ENCODE results near the gene ZFP69B.

ZFP69B gene

GRCh38 chr1:40508375-40509341 lies 58.4 kb downstream of the ZFP69B start, which contains the start of gene EXO5:
TSS of gene EXO5 (plus strand) at chr1:40508767. CDS start at chr1:40514545, 5,778 bp downstream.
- ChIA-PET POLR2A (interaction anchor here (0.6 to 2.2 kb wide), 10 partner anchors 8 to 471 kb away, joined by 3 to 17 read pairs (median 3); partner anchors contain the start of genes ZFP69, ZFP69B and ZNF684), CTCF (interaction anchor here (0.5 to 1.6 kb wide), 4 partner anchors 24 to 1706 kb away, joined by 3 to 4 read pairs (median 4); no protein-coding TSS in a partner anchor)
- no peaks in the 10 kb centered on the region; the same call in 1 of the 2 replicates for H3K9me3 ChIP-seq (ENCODE audit: control insufficient read depth, insufficient read depth, low read depth, low read length)
- H3K4me3 ChIP-seq (ENCODE audit: low read depth, low read length): peak within 1 kb of the TSS; percentile 69
- H3K36me3 ChIP-seq (ENCODE audit: control insufficient read depth in 2 of 2, insufficient read depth in 1 of 2, low read length in 2 of 2): peaks cover 0 to 37% of the 10 kb centered on the region in 2 experiments; a peak in 2 of 3 replicates
- no peaks in the 10 kb centered on the region for H3K4me1 ChIP-seq (ENCODE audit: control insufficient read depth, insufficient read depth, low read length)
- H3K27ac ChIP-seq (ENCODE audit: extremely low read depth, low read depth, low read length): peak within 1 kb of the TSS; percentile 26; the same call in 1 of the 2 replicates
- peak; percentile 74 for TF ChIP-seq SP2 (tag by site-specific recombination; IDR thresholded peaks at IDR 0.05)
- TF ChIP-seq, protein P1, sequence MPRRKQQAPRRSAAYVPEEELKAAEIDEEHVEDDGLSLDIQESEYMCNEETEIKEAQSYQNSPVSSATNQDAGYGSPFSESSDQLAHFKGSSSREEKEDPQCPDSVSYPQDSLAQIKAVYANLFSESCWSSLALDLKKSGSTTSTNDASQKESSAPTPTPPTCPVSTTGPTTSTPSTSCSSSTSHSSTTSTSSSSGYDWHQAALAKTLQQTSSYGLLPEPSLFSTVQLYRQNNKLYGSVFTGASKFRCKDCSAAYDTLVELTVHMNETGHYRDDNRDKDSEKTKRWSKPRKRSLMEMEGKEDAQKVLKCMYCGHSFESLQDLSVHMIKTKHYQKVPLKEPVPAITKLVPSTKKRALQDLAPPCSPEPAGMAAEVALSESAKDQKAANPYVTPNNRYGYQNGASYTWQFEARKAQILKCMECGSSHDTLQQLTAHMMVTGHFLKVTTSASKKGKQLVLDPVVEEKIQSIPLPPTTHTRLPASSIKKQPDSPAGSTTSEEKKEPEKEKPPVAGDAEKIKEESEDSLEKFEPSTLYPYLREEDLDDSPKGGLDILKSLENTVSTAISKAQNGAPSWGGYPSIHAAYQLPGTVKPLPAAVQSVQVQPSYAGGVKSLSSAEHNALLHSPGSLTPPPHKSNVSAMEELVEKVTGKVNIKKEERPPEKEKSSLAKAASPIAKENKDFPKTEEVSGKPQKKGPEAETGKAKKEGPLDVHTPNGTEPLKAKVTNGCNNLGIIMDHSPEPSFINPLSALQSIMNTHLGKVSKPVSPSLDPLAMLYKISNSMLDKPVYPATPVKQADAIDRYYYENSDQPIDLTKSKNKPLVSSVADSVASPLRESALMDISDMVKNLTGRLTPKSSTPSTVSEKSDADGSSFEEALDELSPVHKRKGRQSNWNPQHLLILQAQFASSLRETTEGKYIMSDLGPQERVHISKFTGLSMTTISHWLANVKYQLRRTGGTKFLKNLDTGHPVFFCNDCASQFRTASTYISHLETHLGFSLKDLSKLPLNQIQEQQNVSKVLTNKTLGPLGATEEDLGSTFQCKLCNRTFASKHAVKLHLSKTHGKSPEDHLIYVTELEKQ (tag by site-specific recombination; IDR thresholded peaks at IDR 0.05; ENCODE audit: borderline replicate concordance): 0 out of 2 replicates have a peak, but pooled peaks have one; percentile 13
- no peak for TF ChIP-seq ZNF266 (tag by site-specific recombination; IDR thresholded peaks at IDR 0.05; ENCODE audit: low read depth)
- TF ChIP-seq ZNF561 (tag by site-specific recombination; IDR thresholded peaks at IDR 0.05; ENCODE audit: borderline replicate concordance): 0 out of 2 replicates have a peak, but pooled peaks have one; percentile 61
- peak; percentile 86 for TF ChIP-seq ZFP37 (tag by site-specific recombination; IDR thresholded peaks at IDR 0.05)
- TF ChIP-seq ZFP41 (tag by site-specific recombination; IDR thresholded peaks at IDR 0.05; ENCODE audit: borderline replicate concordance): no peak
- TF ChIP-seq ZFP3 (tag by site-specific recombination; IDR thresholded peaks at IDR 0.05; ENCODE audit: low read depth): no peak
- no peak for TF ChIP-seq ZNF354C (tag by site-specific recombination; IDR thresholded peaks at IDR 0.05; ENCODE audit: borderline replicate concordance, low read depth)
- no peak for TF ChIP-seq ZNF37A (tag by site-specific recombination; IDR thresholded peaks at IDR 0.05)
- TF ChIP-seq, protein P2, sequence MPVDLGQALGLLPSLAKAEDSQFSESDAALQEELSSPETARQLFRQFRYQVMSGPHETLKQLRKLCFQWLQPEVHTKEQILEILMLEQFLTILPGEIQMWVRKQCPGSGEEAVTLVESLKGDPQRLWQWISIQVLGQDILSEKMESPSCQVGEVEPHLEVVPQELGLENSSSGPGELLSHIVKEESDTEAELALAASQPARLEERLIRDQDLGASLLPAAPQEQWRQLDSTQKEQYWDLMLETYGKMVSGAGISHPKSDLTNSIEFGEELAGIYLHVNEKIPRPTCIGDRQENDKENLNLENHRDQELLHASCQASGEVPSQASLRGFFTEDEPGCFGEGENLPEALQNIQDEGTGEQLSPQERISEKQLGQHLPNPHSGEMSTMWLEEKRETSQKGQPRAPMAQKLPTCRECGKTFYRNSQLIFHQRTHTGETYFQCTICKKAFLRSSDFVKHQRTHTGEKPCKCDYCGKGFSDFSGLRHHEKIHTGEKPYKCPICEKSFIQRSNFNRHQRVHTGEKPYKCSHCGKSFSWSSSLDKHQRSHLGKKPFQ (tag by site-specific recombination; IDR thresholded peaks at IDR 0.05): no peak
- peak; percentile 85 for TF ChIP-seq KLF9 (tag by site-specific recombination; IDR thresholded peaks at IDR 0.05; ENCODE audit: low read depth)
- no peak for TF ChIP-seq ZNF792 (tag by site-specific recombination; IDR thresholded peaks at IDR 0.05)
- TF ChIP-seq ZNF626 (tag by site-specific recombination; IDR thresholded peaks at IDR 0.05): no peak
- peak; percentile 86 for TF ChIP-seq ZBTB17 (tag by site-specific recombination; IDR thresholded peaks at IDR 0.05)
- TF ChIP-seq GLIS1 (tag by site-specific recombination; IDR thresholded peaks at IDR 0.05): no peak; the same call in none of the 2 replicates
- TF ChIP-seq MEIS1 (CRISPR knock-in tag; IDR thresholded peaks at IDR 0.05; ENCODE audit: borderline replicate concordance): no peak
- TF ChIP-seq ZNF514 (tag by site-specific recombination; IDR thresholded peaks at IDR 0.05): no peak
- TF ChIP-seq, protein P3, sequence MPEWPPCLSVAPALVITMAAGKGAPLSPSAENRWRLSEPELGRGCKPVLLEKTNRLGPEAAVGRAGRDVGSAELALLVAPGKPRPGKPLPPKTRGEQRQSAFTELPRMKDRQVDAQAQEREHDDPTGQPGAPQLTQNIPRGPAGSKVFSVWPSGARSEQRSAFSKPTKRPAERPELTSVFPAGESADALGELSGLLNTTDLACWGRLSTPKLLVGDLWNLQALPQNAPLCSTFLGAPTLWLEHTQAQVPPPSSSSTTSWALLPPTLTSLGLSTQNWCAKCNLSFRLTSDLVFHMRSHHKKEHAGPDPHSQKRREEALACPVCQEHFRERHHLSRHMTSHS (tag by site-specific recombination; IDR thresholded peaks at IDR 0.05): no peak
- TF ChIP-seq ZIC2 (tag by site-specific recombination; IDR thresholded peaks at IDR 0.05): no peak
- TF ChIP-seq, protein P4, sequence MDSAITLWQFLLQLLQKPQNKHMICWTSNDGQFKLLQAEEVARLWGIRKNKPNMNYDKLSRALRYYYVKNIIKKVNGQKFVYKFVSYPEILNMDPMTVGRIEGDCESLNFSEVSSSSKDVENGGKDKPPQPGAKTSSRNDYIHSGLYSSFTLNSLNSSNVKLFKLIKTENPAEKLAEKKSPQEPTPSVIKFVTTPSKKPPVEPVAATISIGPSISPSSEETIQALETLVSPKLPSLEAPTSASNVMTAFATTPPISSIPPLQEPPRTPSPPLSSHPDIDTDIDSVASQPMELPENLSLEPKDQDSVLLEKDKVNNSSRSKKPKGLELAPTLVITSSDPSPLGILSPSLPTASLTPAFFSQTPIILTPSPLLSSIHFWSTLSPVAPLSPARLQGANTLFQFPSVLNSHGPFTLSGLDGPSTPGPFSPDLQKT (IDR thresholded peaks at IDR 0.05; ENCODE audit: borderline replicate concordance, low read depth, low read length): no peak
- peak; percentile 83 for TF ChIP-seq KLF8 (tag by site-specific recombination; IDR thresholded peaks at IDR 0.05)
- TF ChIP-seq ZNF391 (tag by site-specific recombination; IDR thresholded peaks at IDR 0.05; ENCODE audit: borderline replicate concordance, low read depth): peak; percentile 12; the same call in 1 of the 2 replicates
- TF ChIP-seq YY1 (tag by site-specific recombination; IDR thresholded peaks at IDR 0.05): peak; percentile 39
- TF ChIP-seq EGR2 (tag by site-specific recombination; IDR thresholded peaks at IDR 0.05; ENCODE audit: low read depth): peak; percentile 91
- no peak; the same call in 1 of the 2 replicates for TF ChIP-seq GLIS2 (tag by site-specific recombination; IDR thresholded peaks at IDR 0.05)
- TF ChIP-seq ZNF692 (tag by site-specific recombination; IDR thresholded peaks at IDR 0.05): peak; percentile 82
- no peak for TF ChIP-seq ZNF544 (tag by site-specific recombination; IDR thresholded peaks at IDR 0.05)
